GM21447 (cell line): ENCODE results near the gene PIGU.
A peak's percentile ranks its signal among the peaks of the same experiment; 100 is the strongest.
"Not testable (repeated sequence)": the region's sequence is repeated elsewhere in the genome, so short reads cannot be mapped to it uniquely, and the experiment has no call there.

Experiments used
- ATAC-seq: cut with Tn5 transposase; IDR thresholded peaks from one replicate; pipeline ENCODE4 v1.9.1; 2021; ENCODE audit not compliant: unreplicated experiment

Gene PIGU, protein sequence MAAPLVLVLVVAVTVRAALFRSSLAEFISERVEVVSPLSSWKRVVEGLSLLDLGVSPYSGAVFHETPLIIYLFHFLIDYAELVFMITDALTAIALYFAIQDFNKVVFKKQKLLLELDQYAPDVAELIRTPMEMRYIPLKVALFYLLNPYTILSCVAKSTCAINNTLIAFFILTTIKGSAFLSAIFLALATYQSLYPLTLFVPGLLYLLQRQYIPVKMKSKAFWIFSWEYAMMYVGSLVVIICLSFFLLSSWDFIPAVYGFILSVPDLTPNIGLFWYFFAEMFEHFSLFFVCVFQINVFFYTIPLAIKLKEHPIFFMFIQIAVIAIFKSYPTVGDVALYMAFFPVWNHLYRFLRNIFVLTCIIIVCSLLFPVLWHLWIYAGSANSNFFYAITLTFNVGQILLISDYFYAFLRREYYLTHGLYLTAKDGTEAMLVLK

GRCh38 chr20:34676642-34677373, at the start of gene PIGU:
TSS of gene PIGU (minus strand) at chr20:34677092. CDS start at chr20:34677085, 7 bp downstream.
- ATAC-seq: peak; percentile 86

- ATAC-seq: no peak
Observed at GRCh38 chr20:34724172-34724571, 47.3 kb upstream of the PIGU start.

DNA sequence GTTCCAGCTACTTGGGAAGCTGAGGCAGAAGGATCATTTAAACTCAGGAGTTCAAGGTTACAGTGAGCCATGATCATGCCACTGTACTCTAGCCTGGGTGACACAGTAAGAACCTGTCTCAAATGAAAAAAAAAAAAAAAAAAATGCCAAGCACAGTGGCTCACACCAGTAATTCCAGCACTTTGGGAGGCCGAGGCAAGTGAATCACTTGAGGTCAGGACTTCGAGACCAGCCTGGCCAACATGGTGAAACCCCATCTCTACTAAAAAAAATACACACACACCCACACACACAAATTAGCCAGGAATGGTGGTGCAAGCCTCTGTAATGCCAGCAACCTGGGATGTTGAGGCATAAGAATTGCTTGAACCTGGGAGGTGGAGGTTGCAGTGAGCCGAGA, 45.7 kb upstream of the PIGU start:
- not testable (repeated sequence) for ATAC-seq

GRCh38 chr20:34720266-34720665, 43.4 kb upstream of the PIGU start:
- ATAC-seq: no peak

DNA sequence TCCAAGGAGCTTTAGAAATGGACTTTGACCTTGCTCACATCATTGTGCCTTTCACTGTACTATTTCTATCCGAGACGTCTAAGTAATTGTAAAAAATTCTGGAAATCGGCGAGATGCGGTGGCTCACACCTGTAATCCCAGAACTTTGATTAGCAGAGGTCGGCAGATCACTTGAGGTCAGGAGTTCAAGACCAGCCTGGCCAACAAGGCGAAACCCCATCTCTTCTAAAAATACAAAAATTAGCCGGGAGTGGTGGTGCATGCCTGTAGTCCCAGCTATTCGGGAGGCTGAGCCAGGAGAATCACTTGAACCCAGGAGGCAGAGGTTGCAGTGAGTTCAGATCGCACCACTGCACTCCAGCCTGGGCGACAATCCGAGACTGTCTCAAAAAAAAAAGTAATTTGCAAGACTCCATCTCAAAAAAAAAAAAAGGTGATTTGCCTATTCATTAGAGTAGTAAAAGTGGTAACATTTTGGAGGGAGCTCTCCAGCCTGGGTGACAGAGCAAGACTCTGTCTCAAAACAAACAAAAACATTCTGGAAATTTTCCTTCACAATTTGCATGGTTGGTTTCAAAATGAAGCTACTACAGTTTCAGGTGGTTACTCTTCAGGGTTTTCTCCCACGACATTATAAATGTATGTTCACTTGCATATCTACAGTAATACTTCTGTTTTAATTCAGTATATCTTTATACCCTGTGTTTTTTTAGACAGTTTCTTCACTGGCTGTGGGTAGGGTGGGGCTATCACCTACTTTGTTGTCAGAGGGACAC, 42.5 kb upstream of the PIGU start:
- ATAC-seq: peak; percentile 90

DNA sequence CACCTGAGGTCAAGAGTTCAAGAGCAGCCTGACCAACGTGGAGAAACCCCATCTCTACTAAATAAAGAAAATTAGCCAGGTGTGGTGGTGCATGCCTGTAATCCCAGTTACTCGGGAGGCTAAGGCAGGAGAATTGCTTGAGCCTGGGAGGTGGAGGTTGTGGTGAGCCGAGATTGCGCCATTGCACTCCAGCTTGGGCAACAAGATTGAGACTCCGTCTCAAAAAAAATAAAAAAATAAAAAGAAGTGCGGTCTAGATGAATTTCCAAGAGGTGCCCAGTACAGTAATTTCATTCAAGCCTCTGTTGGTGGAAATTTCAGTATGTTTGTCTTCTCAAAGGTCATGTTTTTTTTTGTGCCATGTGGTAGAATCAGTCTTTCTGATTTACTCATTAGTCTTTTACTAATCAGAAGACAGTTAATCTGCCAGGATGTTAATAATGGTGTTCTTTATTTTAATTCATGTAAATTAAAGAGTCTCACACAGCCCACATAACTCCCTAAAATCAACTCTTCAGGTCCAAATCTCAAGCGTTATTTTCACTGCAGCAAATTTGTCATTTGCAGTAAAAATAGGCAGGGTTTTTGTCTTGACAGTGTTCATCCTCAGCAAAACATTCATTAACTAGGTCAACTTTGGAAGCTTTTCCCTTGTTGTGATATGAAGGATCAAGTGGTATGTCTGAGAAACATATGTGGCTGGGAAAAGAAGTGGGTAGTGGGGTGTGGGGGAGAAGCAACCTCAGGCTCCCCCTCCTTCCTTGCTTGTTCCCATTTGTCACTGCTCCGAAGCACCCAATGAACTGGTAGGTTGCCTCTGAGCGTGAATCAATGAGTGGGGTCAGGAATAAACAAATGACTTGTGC, 40.6 kb upstream of the PIGU start:
- no peak for ATAC-seq

- no peak for ATAC-seq
Observed at GRCh38 chr20:34716921-34717229, 40.0 kb upstream of the PIGU start.

DNA sequence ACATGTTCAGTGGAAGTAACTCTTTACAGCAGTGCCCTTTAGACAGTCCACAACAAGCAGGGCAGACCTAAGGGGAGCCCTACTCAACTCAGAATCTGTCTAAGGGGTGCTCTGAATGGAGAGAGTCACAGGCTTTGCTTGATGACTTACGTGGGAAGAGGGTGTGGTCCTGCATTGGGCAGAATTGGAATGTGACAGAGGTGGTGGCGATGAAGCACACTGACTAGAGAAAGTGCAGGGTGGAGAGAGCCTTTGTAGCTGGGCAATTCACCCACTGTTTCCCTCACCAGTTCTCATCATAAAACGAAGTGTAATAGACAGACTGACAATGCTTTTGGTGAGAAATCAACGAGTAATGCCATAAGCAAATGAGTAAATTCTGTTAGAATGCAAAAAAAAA, 38.5 kb upstream of the PIGU start:
- ATAC-seq: no peak

- ATAC-seq: not testable (repeated sequence)
Observed at GRCh38 chr20:34713944-34714515, 37.1 kb upstream of the PIGU start.

- ATAC-seq: no peak
Observed at GRCh38 chr20:34713194-34713943, 36.5 kb upstream of the PIGU start.

- no peak for ATAC-seq
Observed at GRCh38 chr20:34712525-34713192, 35.8 kb upstream of the PIGU start.

- no peak for ATAC-seq
Observed at GRCh38 chr20:34711813-34712430, 35.0 kb upstream of the PIGU start.

DNA sequence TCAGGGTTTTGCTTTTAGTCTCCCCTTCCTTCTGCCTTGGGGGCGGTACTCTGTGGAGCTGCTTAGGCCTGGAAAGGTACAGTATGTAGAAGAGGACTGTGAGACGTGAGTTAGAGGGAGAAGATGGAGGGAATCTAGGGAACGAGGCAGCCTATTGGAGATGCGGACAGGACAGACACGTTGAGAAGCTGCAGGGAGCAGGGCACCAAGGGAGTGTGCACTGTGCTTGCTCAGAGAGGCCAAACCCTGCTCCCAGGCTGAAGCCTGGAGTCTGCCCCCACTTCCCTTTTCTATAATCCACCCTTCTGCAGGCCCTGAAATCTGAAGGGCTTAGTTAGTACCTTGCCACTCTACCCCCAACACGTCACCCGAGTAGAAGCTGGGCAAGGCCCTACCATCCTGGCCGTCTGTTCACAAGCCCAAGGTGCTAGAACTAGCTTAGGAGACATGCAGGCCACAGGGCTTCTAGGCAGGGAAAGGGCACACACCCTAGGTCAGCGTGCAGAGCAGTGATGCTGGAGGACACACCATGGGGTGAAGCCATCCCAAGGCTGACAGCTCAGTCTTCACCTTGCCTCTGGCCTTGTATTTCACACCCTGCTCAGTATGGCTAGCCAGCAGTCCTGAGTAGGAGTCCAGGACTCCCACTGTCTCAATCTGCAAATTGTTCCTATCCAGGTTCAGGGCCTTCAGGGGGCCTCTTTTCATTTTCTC, 34.1 kb upstream of the PIGU start:
- ATAC-seq: no peak

DNA sequence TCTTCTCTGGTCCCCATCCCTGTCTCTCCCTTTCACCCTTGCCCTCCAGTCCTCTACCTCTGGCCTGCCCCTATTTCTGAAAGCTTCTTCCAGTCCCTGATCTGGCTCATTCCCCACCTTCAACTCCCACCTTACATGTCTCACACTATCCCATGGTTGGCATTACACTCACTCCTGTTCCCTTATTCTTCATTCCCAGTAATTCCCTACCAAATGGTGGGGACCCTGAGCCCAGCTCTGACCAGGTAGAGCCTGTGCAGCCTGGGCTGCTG, 33.6 kb upstream of the PIGU start:
- no peak for ATAC-seq

- peak; percentile 31 for ATAC-seq
Observed at GRCh38 chr20:34709831-34710567, 33.1 kb upstream of the PIGU start.

DNA sequence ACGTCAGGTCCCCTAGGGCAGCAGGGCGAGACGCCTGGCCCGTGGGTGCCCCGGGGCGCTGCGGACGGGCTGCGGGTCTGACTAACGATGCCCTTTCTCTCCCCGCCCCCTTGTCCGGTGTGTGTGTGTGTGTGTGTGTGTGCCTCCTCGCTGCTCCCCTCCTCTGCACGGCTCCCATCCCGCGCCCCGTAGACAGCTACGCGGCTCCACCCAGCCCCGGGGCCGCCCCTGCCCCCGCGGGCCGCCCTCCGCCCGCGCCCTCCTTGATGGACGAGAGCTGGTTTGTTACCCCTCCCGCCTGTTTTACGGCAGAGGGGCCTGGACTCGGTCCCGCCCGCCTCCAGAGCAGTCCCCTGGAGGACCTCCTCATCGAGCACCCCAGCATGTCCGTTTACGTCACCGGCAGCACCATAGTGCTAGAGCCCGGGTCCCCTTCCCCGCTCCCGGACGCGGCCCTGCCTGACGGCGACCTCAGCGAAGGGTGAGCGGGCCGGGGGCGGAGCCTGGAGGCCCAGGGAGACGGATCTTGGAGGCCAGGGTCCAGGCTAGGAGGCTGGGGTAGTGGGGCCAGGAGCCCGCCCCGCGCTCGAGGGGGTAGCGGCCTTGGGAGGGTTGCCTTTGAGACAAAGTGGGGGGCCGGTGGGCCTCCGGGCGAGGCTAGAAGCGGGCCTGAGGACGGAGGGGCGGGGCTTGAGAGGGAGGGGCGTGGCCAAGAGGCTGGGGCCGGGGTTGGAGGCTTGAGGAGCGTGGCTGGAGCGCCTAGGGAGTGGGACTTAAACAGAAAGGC, 32.3 kb upstream of the PIGU start:
- ATAC-seq: peak; percentile 46

GRCh38 chr20:34708621-34709043, 31.7 kb upstream of the PIGU start:
- peak; percentile 19 for ATAC-seq
